Transverse colon (tissue), 4 donors: ENCODE measurements around the gene ZNRF3. TPM values are rescaled to one million over a fixed set of nuclear protein-coding genes. Genes with fewer than 3 reads are reported as not detected.

ENCODE experiments used
- DNase-seq: peaks from one replicate; pipeline ENCODE4 v3.0.0-alpha.2; 2019
- H3K27ac ChIP-seq, 4 donors: fragments of 200-600 bp; sonication (generic); 2 replicates each; pipeline ENCODE4 v1.5.1; 2016 to 2018; ENCODE audit warnings: inconsistent platforms in 4 of 4
- H3K27me3 ChIP-seq: fragments of 200-600 bp; sonication (generic); 2 replicates; pipeline ENCODE4 v1.5.1; 2017; ENCODE audit warnings: inconsistent platforms
- H3K36me3 ChIP-seq, 4 donors: fragments of 200-600 bp; sonication (generic); 2 replicates each; pipeline ENCODE4 v1.5.1; 2017 to 2019; ENCODE audit warnings: inconsistent platforms in 4 of 4
- H3K4me1 ChIP-seq, 4 donors: fragments of 200-600 bp; sonication (generic); 2 replicates each; pipeline ENCODE4 v1.5.1; 2017 to 2020; ENCODE audit warnings: inconsistent platforms in 4 of 4
- H3K4me3 ChIP-seq, 4 donors: fragments of 200-600 bp; sonication (generic); 1 replicate in 1 of 4; 2 replicates in 3 of 4; pipeline versions ENCODE4 v1.5.1 to v1.6.1; 2017 to 2019; ENCODE audit warnings: inconsistent platforms in 4 of 4
- H3K9me3 ChIP-seq, 2 donors: fragments of 200-600 bp; sonication (generic); 2 replicates each; pipeline ENCODE4 v1.5.1; 2017 to 2019; ENCODE audit warnings: inconsistent platforms in 2 of 2
- CTCF ChIP-seq, 5 experiments: fragments of 200-600 bp in 3 of 5; fragments of 450-650 bp in 2 of 5; sonication (generic) in 3 of 5; IDR thresholded peaks; 1 replicate in 2 of 5; 2 replicates in 3 of 5; pipeline ENCODE4 v1.5.1; 2016 to 2017; ENCODE audit warnings: antibody characterized with exemption in 5 of 5, inconsistent platforms in 3 of 5, mild to moderate bottlenecking in 2 of 5, moderate library complexity in 1 of 5
- EP300 ChIP-seq: sonication (generic); formaldehyde crosslinking; IDR thresholded peaks from one replicate; pipeline ENCODE4 v1.6.1; 2017; ENCODE audit warnings: antibody characterized with exemption, low read depth
- POLR2A ChIP-seq: fragments of 450-650 bp; IDR thresholded peaks from one replicate; pipeline ENCODE4 v1.6.1; 2016; ENCODE audit warnings: antibody characterized with exemption, mild to moderate bottlenecking, moderate library complexity
- POLR2AphosphoS5 ChIP-seq, 3 donors: sonication (generic); formaldehyde crosslinking; IDR thresholded peaks; one replicate each; pipeline ENCODE4 v1.6.1; 2016; ENCODE audit warnings: antibody characterized with exemption in 3 of 3
- whole genome bisulfite sequencing, 2 donors: methylation state at CpG; one replicate each; pipeline ENCODE4 v1.1.5; 2018; ENCODE audit warnings: low coverage in 1 of 2; 5-methylcytosine and 5-hydroxymethylcytosine counted together
- in situ Hi-C, 4 donors: fragments of 200-750 bp; cut with MboI; loops; one replicate each; pipeline versions ENCODE4 v1.15.0 to v1.15.1; 2017; ENCODE audit warnings: low sequenced_read_pairs in 3 of 4, low pct_ligation_motif_present in 1 of 4, low pct_unique_long_range_greater_than_20kb in 1 of 4
- intact Hi-C: fragments of 100-400 bp; cut with DNase I; formaldehyde crosslinking; loops from one replicate; pipeline ENCODE4 v1.15.1; 2023; ENCODE audit warnings: low total_unique reads
- total RNA-seq, 4 donors: library from RNA; depleted of rRNA; stranded (reverse); fragments of >200 nt; gene quantifications; one replicate each; pipeline ENCODE4 v1.1.0, GENCODE V29; 2016

The ZNRF3 gene
- total RNA-seq, 4 donors from 2014 or later: 4.5 to 10.7 (median 8.3) TPM

GRCh38 chr22:29070490-29070889 lies 187.1 kb downstream of the ZNRF3 start:
- intact Hi-C loops: no loop called here
- DNase-seq: no peak
- no peak for TF ChIP-seq CTCF (IDR thresholded peaks at IDR 0.05)
- TF ChIP-seq POLR2A: no peak
- TF ChIP-seq POLR2AphosphoS5 (IDR thresholded peaks at IDR 0.05): no peak
- TF ChIP-seq EP300: no peak
- Histone ChIP-seq H3K4me1 (peaks cover 10 to 44% (median 33%) of the 10 kb centered on the region in 4 donors), H3K4me3 (no peak overlapping the region), H3K27ac (peak overlapping the region in 1 of 4 donors; percentile 78), H3K27me3 (no peaks in the 10 kb centered on the region), H3K36me3 (no peaks in the 10 kb centered on the region), H3K9me3 (no peaks in the 10 kb centered on the region)
- 87 to 95% methylated on average over 4 of the region's 4 CpGs for WGBS, 2 donors
- in situ Hi-C loops: no loop called here

GRCh38 chr22:29071261-29072045 lies 188.1 kb downstream of the ZNRF3 start:
- Histone ChIP-seq H3K9me3 (no peaks in the 10 kb centered on the region), H3K27me3 (no peaks in the 10 kb centered on the region), H3K27ac (peak overlapping the region; percentile 24 to 78 (median 67)), H3K4me3 (peak overlapping the region; percentile 9 to 85 (median 56)), H3K4me1 (peaks cover 10 to 49% (median 33%) of the 10 kb centered on the region in 4 donors), H3K36me3 (no peaks in the 10 kb centered on the region)
- TF ChIP-seq POLR2A (peak; percentile 50), POLR2AphosphoS5 (IDR thresholded peaks at IDR 0.05) (peak in 1 of 3 donors; percentile 27), CTCF (IDR thresholded peaks at IDR 0.05) (no peak)
- peak; percentile 75 for DNase-seq
- intact Hi-C loops: no loop called here
- 7 to 20% methylated on average over 1 to 16 of the region's 60 CpGs for WGBS, 2 donors
- in situ Hi-C loops: no loop called here

DNA sequence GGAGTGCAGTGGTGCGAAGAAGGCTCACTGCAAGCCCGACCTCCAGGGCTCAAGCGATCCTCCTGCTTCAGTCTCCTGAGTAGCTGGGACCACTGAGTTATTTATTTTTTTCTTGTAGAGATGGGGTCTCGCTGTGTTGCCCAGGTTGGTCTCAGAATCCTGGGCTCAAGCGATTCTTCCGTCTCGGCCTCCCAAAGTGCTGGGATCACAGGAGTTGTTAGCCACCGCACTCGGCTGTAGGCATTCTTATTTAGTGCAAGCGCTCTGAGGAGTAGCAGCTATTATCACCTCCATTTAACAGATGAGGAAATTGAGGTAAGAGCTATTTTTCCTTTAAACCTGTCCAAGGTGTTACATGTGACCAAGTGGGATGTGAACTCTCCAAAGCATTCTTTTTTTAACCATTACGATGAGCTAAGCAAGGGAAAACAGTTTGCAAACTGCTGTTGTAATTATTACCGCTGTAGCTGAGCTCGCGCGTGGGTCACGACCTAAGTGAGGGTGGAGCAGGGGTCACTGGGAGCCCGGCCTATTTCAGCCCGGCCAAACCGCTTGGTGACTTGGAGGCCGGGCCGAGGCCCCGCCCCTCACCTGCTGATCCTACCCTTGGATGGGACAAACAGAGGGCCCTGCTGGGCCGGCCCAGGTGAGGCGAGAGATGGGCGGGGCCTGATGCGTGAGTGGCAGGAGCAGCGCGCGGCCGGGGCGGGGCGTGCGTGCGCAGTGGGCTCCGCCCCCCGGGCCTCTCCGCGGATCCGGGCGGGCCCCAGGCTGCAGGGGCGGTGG lies 189.0 kb downstream of the ZNRF3 start:
- no peaks in the 10 kb centered on the region for H3K27me3 ChIP-seq
- peak overlapping the region; percentile 24 to 78 (median 67) for H3K27ac ChIP-seq
- H3K4me3 ChIP-seq: peak overlapping the region in 3 of 4 donors; percentile 34 to 85 (median 78)
- in situ Hi-C loops (no loop called here), intact Hi-C loops (no loop called here)
- no peaks in the 10 kb centered on the region for H3K9me3 ChIP-seq
- DNase-seq: peak; percentile 97
- no peak for TF ChIP-seq POLR2AphosphoS5 (IDR thresholded peaks at IDR 0.05)
- TF ChIP-seq EP300: no peak
- TF ChIP-seq POLR2A: no peak
- TF ChIP-seq CTCF (IDR thresholded peaks at IDR 0.05): no peak
- 31 to 79% methylated on average over 8 to 34 of the region's 41 CpGs for WGBS, 2 donors
- peaks cover 10 to 49% (median 33%) of the 10 kb centered on the region in 4 donors for H3K4me1 ChIP-seq
- H3K36me3 ChIP-seq: no peaks in the 10 kb centered on the region

DNA sequence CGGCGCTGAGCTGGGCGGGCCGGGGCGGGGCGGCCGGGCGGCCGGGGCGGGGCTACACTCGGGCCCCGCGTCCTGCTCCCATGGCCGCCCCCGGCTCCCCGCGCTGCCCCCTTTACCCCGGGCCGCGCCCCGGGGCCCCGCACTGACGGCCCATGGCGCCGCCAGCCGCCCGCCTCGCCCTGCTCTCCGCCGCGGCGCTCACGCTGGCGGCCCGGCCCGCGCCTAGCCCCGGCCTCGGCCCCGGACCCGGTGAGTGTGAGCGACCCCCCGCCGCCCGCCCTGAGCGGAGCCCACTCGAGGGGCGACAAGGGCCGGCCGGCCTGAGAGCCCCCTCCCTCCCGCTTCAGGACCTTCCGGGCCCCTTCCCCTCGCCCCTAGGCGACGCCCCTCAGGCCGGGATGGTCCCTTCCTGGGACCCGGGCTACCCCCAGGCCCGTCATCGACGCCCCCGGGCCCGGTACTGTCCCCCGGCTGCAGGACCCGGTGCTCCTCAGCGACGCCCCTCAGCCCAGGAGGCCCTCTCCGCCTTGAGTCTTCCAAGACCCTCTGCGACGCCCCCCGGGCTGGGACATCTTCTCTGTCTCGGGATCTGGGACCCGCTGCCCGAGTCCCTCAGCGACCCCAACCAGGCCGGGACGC lies 189.7 kb downstream of the ZNRF3 start, which contains the start of gene KREMEN1:
KREMEN1 (plus strand) TSS at position 57 of the 639 bp plus-strand sequence; CDS start at position 153, 96 bp downstream.
- H3K4me3 ChIP-seq: peak within 1 kb of the TSS; percentile 58 to 85 (median 72)
- H3K27me3 ChIP-seq: no peaks in the 10 kb centered on the region
- H3K36me3 ChIP-seq: no peaks in the 10 kb centered on the region
- intact Hi-C loops: no loop called here
- no peaks in the 10 kb centered on the region for H3K9me3 ChIP-seq
- peak; percentile 26 for DNase-seq
- TF ChIP-seq POLR2A (no peak), POLR2AphosphoS5 (IDR thresholded peaks at IDR 0.05) (no peak), CTCF (IDR thresholded peaks at IDR 0.05) (no peak), EP300 (no peak)
- in situ Hi-C loops: no loop called here
- peak within 1 kb of the TSS; percentile 78 to 88 (median 84) for H3K27ac ChIP-seq
- H3K4me1 ChIP-seq: peaks cover 10 to 54% (median 35%) of the 10 kb centered on the region in 4 donors
- WGBS, 2 donors: 2% methylated on average over 37 of the region's 76 CpGs; no CpG with 5 or more reads in 1 of the 2 donors
